ENCODE results near the gene CLMN.

The CLMN gene

GRCh38 chr14:95356245-95356869, 36.6 kb upstream of the CLMN start:
- DNase-seq (ENCODE audit: low read depth in 1 of 2, low spot score in 1 of 2) = no peak
- H3K27ac ChIP-seq (replicated peaks) = no peak overlapping the region
- peaks cover 4% of the 10 kb centered on the region for H3K27me3 ChIP-seq (ENCODE audit: insufficient read depth, poor library complexity, severe bottlenecking)
- no peak overlapping the region for H3K4me3 ChIP-seq (replicated peaks; ENCODE audit: insufficient read depth, low read length)
- no peak for TF ChIP-seq REST (IDR thresholded peaks at IDR 0.05; ENCODE audit: insufficient replicate concordance, low read depth)
- no peak for TF ChIP-seq CTCF (IDR thresholded peaks at IDR 0.05; ENCODE audit: insufficient read depth, low read length)
- no peak for TF ChIP-seq POLR2AphosphoS5 (IDR thresholded peaks at IDR 0.05; ENCODE audit: low read depth)
- TF ChIP-seq SPI1 (IDR thresholded peaks at IDR 0.05; ENCODE audit: borderline replicate concordance, low read depth) = no peak
- no peak for TF ChIP-seq GABPA (IDR thresholded peaks at IDR 0.05; ENCODE audit: low read depth)

- no peak for TF ChIP-seq SPI1 (IDR thresholded peaks at IDR 0.05; ENCODE audit: borderline replicate concordance, low read depth)
- TF ChIP-seq CTCF (IDR thresholded peaks at IDR 0.05; ENCODE audit: insufficient read depth, low read length) = no peak
- no peak for TF ChIP-seq GABPA (IDR thresholded peaks at IDR 0.05; ENCODE audit: low read depth)
- TF ChIP-seq POLR2AphosphoS5 (IDR thresholded peaks at IDR 0.05; ENCODE audit: low read depth) = no peak
- no peak for TF ChIP-seq REST (IDR thresholded peaks at IDR 0.05; ENCODE audit: insufficient replicate concordance, low read depth)
- no peak overlapping the region for H3K27ac ChIP-seq (replicated peaks)
- no peak overlapping the region for H3K4me3 ChIP-seq (replicated peaks; ENCODE audit: insufficient read depth, low read length)
- DNase-seq (ENCODE audit: low read depth in 1 of 2, low spot score in 1 of 2) = no peak
- no peaks in the 10 kb centered on the region for H3K27me3 ChIP-seq (ENCODE audit: insufficient read depth, poor library complexity, severe bottlenecking)
Observed at GRCh38 chr14:95355422-95355821, 35.7 kb upstream of the CLMN start.

GRCh38 chr14:95354834-95355233, 35.1 kb upstream of the CLMN start:
- TF ChIP-seq SPI1 (IDR thresholded peaks at IDR 0.05; ENCODE audit: borderline replicate concordance, low read depth) (no peak), REST (IDR thresholded peaks at IDR 0.05; ENCODE audit: insufficient replicate concordance, low read depth) (no peak), CTCF (IDR thresholded peaks at IDR 0.05; ENCODE audit: insufficient read depth, low read length) (no peak), GABPA (IDR thresholded peaks at IDR 0.05; ENCODE audit: low read depth) (no peak), POLR2AphosphoS5 (IDR thresholded peaks at IDR 0.05; ENCODE audit: low read depth) (no peak)
- no peak overlapping the region for H3K27ac ChIP-seq (replicated peaks)
- no peak for DNase-seq (ENCODE audit: low read depth in 1 of 2, low spot score in 1 of 2)
- H3K4me3 ChIP-seq (replicated peaks; ENCODE audit: insufficient read depth, low read length) = no peak overlapping the region
- H3K27me3 ChIP-seq (ENCODE audit: insufficient read depth, poor library complexity, severe bottlenecking) = no peaks in the 10 kb centered on the region
